Suppressor macrophage treated with lipopolysaccharide for 4 hours (primary cell): ENCODE results near the gene SFSWAP.
A peak's percentile ranks its signal among the peaks of the same experiment; 100 is the strongest.

Experiments used
- DNase-seq: peaks from one replicate; pipeline ENCODE4 v3.0.0-alpha.2; 2020

The SFSWAP gene

GRCh38 chr12:131824450-131824849 is 113.6 kb downstream of the SFSWAP start:
- DNase-seq: no peak

GRCh38 chr12:131825146-131825892 is 114.4 kb downstream of the SFSWAP start:
- DNase-seq: no peak

- no peak for DNase-seq
Observed at GRCh38 chr12:131826097-131826928, 115.4 kb downstream of the SFSWAP start.

GRCh38 chr12:131827961-131828534 is 117.2 kb downstream of the SFSWAP start, which contains the start of gene MMP17:
Gene MMP17, plus strand, starts transcription at chr12:131828393. Its CDS starts 102 bp downstream, at chr12:131828495.
- DNase-seq: peak; percentile 75

GRCh38 chr12:131828671-131829355 is 117.9 kb downstream of the SFSWAP start:
- DNase-seq: no peak

- peak; percentile 37 for DNase-seq
Observed at GRCh38 chr12:131829356-131829747, 118.5 kb downstream of the SFSWAP start.

- no peak for DNase-seq
Observed at GRCh38 chr12:131829791-131830334, 119.0 kb downstream of the SFSWAP start.

GRCh38 chr12:131830335-131830913 is 119.5 kb downstream of the SFSWAP start:
- peak; percentile 91 for DNase-seq

GRCh38 chr12:131830914-131831571 is 120.2 kb downstream of the SFSWAP start:
- DNase-seq: no peak

GRCh38 chr12:131831635-131832041 is 120.7 kb downstream of the SFSWAP start:
- DNase-seq: no peak

GRCh38 chr12:131832321-131833231 is 121.7 kb downstream of the SFSWAP start:
- DNase-seq: no peak

GRCh38 chr12:131833288-131833895 is 122.5 kb downstream of the SFSWAP start:
- DNase-seq: no peak

- DNase-seq: no peak
Observed at GRCh38 chr12:131833896-131834641, 123.2 kb downstream of the SFSWAP start.

GRCh38 chr12:131834798-131835615 is 124.1 kb downstream of the SFSWAP start:
- DNase-seq: no peak

- no peak for DNase-seq
Observed at GRCh38 chr12:131835616-131836171, 124.8 kb downstream of the SFSWAP start.

GRCh38 chr12:131836193-131836592 is 125.3 kb downstream of the SFSWAP start:
- DNase-seq: no peak

GRCh38 chr12:131836714-131837397 is 126.0 kb downstream of the SFSWAP start:
- DNase-seq: no peak
